Measurements from ENCODE around the gene CLCN7. TPM values are rescaled to one million over a fixed set of nuclear protein-coding genes. Genes with fewer than 3 reads are reported as not detected.
A peak's percentile ranks its signal among the peaks of the same experiment; 100 is the strongest.

CLCN7 gene
- total and polyA plus RNA-seq, 2 of the 13 experiments (the other 11 are each of a cell fraction or from before 2014, with no cell fraction given), result 24.6 to 25.1 TPM

DNA sequence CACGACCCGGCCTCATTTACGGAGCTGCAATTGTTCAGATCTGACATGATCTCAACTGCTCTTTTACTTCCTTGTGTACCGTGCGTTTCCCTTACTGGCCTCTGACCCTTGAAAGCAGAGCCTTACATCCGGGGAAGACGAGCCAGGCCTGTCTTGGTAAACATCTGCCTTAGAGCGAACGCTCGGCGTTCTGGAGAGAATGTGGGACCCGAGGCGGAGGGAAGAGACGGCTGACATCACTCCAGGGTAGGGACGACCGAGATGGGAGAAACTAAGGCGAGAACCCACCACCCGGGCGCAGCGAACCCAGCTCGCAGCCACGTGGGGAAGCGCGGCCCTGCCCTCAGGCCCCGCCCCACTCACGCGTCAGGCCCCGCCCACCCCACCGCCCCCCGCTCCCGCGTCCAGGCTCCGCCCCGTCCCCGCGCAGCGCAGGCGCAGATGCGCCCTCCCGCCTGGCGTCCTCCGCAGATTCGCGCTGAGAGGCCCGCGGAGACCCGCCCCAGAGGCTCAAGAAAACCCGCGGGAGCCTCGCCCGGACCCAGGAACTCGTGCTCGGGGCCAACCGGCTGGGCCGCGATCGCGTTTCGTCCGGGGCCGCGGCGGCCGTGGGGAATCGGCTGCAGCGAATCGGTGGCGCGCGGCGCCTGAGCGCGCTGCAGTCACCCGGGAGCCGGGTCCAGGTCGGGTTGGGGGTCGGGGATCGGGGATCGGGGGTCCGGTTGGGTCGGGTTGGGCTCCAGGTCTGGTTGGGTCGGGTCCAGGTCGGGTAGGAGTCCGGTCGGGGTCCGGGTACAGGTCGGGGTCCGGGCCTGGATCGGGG is 18.3 kb upstream of the CLCN7 start, which contains the start of gene TELO2 (continued):
- TF ChIP-seq SCMH1 (CRISPR knock-in tag; IDR thresholded peaks at IDR 0.05; ENCODE audit: borderline replicate concordance), result no peak
- TF ChIP-seq, protein P1, sequence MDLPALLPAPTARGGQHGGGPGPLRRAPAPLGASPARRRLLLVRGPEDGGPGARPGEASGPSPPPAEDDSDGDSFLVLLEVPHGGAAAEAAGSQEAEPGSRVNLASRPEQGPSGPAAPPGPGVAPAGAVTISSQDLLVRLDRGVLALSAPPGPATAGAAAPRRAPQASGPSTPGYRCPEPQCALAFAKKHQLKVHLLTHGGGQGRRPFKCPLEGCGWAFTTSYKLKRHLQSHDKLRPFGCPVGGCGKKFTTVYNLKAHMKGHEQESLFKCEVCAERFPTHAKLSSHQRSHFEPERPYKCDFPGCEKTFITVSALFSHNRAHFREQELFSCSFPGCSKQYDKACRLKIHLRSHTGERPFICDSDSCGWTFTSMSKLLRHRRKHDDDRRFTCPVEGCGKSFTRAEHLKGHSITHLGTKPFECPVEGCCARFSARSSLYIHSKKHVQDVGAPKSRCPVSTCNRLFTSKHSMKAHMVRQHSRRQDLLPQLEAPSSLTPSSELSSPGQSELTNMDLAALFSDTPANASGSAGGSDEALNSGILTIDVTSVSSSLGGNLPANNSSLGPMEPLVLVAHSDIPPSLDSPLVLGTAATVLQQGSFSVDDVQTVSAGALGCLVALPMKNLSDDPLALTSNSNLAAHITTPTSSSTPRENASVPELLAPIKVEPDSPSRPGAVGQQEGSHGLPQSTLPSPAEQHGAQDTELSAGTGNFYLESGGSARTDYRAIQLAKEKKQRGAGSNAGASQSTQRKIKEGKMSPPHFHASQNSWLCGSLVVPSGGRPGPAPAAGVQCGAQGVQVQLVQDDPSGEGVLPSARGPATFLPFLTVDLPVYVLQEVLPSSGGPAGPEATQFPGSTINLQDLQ (CRISPR knock-in tag; IDR thresholded peaks at IDR 0.05), result 0 out of 2 replicates have a peak, but pooled peaks have one; percentile 54
- no peak for TF ChIP-seq ZNF713 (CRISPR knock-in tag; IDR thresholded peaks at IDR 0.05)
- no peak for TF ChIP-seq HNRNPUL1 (IDR thresholded peaks at IDR 0.05; ENCODE audit: low read depth, low read length)
- TF ChIP-seq ZNF547 (CRISPR knock-in tag; IDR thresholded peaks at IDR 0.05), result 0 out of 2 replicates have a peak, but pooled peaks have one; percentile 46
- no peak for TF ChIP-seq TEAD2 (CRISPR knock-in tag; IDR thresholded peaks at IDR 0.05)
- TF ChIP-seq, protein P2, sequence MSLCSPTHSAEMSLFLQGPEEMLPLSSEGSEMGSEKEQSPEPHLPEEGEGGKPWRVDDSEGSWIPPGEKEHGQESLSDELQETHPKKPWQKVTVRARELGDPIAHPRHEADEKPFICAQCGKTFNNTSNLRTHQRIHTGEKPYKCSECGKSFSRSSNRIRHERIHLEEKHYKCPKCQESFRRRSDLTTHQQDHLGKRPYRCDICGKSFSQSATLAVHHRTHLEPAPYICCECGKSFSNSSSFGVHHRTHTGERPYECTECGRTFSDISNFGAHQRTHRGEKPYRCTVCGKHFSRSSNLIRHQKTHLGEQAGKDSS (CRISPR knock-in tag; IDR thresholded peaks at IDR 0.05; ENCODE audit: borderline replicate concordance, low read depth), result no peak
- TF ChIP-seq, protein P3, sequence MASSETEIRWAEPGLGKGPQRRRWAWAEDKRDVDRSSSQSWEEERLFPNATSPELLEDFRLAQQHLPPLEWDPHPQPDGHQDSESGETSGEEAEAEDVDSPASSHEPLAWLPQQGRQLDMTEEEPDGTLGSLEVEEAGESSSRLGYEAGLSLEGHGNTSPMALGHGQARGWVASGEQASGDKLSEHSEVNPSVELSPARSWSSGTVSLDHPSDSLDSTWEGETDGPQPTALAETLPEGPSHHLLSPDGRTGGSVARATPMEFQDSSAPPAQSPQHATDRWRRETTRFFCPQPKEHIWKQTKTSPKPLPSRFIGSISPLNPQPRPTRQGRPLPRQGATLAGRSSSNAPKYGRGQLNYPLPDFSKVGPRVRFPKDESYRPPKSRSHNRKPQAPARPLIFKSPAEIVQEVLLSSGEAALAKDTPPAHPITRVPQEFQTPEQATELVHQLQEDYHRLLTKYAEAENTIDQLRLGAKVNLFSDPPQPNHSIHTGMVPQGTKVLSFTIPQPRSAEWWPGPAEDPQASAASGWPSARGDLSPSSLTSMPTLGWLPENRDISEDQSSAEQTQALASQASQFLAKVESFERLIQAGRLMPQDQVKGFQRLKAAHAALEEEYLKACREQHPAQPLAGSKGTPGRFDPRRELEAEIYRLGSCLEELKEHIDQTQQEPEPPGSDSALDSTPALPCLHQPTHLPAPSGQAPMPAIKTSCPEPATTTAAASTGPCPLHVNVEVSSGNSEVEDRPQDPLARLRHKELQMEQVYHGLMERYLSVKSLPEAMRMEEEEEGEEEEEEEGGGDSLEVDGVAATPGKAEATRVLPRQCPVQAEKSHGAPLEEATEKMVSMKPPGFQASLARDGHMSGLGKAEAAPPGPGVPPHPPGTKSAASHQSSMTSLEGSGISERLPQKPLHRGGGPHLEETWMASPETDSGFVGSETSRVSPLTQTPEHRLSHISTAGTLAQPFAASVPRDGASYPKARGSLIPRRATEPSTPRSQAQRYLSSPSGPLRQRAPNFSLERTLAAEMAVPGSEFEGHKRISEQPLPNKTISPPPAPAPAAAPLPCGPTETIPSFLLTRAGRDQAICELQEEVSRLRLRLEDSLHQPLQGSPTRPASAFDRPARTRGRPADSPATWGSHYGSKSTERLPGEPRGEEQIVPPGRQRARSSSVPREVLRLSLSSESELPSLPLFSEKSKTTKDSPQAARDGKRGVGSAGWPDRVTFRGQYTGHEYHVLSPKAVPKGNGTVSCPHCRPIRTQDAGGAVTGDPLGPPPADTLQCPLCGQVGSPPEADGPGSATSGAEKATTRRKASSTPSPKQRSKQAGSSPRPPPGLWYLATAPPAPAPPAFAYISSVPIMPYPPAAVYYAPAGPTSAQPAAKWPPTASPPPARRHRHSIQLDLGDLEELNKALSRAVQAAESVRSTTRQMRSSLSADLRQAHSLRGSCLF (CRISPR knock-in tag; IDR thresholded peaks at IDR 0.05; ENCODE audit: borderline replicate concordance), result no peak
- TF ChIP-seq ZNF501 (CRISPR knock-in tag; IDR thresholded peaks at IDR 0.05), result peak; percentile 57
- TF ChIP-seq FOSL2 (CRISPR knock-in tag; IDR thresholded peaks at IDR 0.05), result 0 out of 2 replicates have a peak, but pooled peaks have one; percentile 15
- TF ChIP-seq YEATS4 (CRISPR knock-in tag; IDR thresholded peaks at IDR 0.05; ENCODE audit: borderline replicate concordance), result peak; percentile 86
- no peak for TF ChIP-seq KDM6A (CRISPR knock-in tag; IDR thresholded peaks at IDR 0.05; ENCODE audit: low read depth)
- TF ChIP-seq NAIF1 (CRISPR knock-in tag; IDR thresholded peaks at IDR 0.05; ENCODE audit: borderline replicate concordance), result no peak
- TF ChIP-seq, protein P4, sequence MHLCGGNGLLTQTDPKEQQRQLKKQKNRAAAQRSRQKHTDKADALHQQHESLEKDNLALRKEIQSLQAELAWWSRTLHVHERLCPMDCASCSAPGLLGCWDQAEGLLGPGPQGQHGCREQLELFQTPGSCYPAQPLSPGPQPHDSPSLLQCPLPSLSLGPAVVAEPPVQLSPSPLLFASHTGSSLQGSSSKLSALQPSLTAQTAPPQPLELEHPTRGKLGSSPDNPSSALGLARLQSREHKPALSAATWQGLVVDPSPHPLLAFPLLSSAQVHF (CRISPR knock-in tag; IDR thresholded peaks at IDR 0.05), result no peak
- TF ChIP-seq SNAPC2 (CRISPR knock-in tag; IDR thresholded peaks at IDR 0.05), result no peak
- no peak for TF ChIP-seq RXRA (CRISPR knock-in tag; IDR thresholded peaks at IDR 0.05)
- TF ChIP-seq MTF1 (CRISPR knock-in tag; IDR thresholded peaks at IDR 0.05), result no peak
- no peak for TF ChIP-seq MEIS1 (CRISPR knock-in tag; IDR thresholded peaks at IDR 0.05; ENCODE audit: borderline replicate concordance)
- no peak for TF ChIP-seq ZSCAN12 (CRISPR knock-in tag; IDR thresholded peaks at IDR 0.05)
